Stimulated activated CD4-positive, alpha-beta T cell treated with anti-CD3 and anti-CD28 coated beads, Interleukin-4, amount 100 ng/mL, for 24 hours (primary cell): ENCODE data around the gene APOM.

Experiments used
- DNase-seq: peaks from one replicate; pipeline ENCODE4 v3.0.0-alpha.2; 2020

The APOM gene

GRCh38 chr6:31655349-31656237 lies at the start of gene APOM:
TSS of gene APOM (plus strand) at chr6:31655894. CDS start at chr6:31655967, 73 bp downstream.
- DNase-seq: no peak

DNA sequence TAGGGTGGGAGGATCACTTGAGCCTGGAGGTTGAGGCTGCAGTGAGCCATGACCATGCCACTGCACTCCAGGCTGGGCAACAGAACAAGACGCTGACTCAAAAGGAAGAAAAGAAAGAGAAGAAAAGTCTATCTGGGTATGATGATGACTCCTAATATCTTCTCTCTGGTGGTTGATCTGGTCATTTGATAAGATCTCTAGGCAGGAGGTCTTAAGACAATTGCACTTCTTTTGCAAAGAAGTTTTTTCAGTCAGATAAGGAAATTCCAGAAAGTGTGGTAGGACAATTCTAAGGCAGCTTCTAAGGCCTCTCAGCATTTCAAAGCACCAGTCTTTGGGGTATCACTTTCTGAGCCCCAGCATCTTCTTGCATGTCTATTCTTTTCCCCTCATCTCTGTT lies 48.4 kb upstream of the APOM start:
- no peak for DNase-seq

GRCh38 chr6:31609519-31610406 lies 45.9 kb upstream of the APOM start:
- no peak for DNase-seq

- no peak for DNase-seq
Measured at GRCh38 chr6:31610968-31611367, 44.7 kb upstream of the APOM start.

DNA sequence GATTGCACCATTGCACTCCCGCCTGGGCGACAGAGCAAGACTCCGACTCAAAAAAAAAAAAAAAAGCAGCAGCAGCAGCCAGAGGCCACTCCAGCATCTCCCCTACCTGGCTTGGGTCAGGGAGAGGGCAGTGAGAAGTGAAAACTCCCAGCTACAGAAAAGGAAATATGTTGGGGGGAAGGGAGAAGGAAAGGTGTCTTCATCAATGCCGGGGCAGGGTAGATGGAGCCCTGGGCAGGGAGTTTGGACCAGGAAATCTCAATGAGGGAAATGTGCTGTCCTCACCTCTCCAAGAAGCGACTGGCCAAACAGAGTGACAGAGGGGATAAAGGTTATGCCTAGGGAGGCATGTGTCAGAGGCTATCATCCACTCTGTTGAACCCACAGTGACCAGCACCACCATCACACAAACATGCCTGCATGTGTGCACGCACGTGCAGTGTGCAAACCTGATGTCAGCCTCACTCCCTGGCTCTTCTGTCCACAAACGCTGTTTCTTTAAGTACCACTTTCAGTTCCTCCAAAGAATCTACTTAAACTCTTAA lies 41.5 kb upstream of the APOM start:
- no peak for DNase-seq

GRCh38 chr6:31614684-31615578 lies 40.8 kb upstream of the APOM start, which contains the start of gene AIF1:
TSS of gene AIF1 (plus strand) at chr6:31615234. CDS start at chr6:31615330, 96 bp downstream.
- no peak for DNase-seq

DNA sequence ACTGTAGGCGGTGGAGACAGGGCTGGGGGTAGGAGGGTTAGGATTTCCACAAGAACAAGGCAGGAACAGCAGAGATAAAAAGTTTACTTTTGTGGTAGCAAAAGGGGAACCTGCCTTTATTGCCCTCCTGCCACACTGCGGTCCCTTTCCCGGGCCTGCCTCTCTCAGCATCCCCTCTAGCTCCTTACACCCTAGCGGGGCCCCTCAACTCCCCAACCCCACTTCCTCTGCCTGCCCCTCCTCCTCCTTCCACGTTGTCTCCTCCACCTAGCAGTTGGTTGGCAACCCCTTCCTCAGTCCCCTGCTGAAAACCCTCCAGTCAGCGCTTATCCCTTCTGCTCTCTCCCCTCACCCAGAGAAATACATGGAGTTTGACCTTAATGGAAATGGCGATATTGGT lies 39.9 kb upstream of the APOM start:
- no peak for DNase-seq

DNA sequence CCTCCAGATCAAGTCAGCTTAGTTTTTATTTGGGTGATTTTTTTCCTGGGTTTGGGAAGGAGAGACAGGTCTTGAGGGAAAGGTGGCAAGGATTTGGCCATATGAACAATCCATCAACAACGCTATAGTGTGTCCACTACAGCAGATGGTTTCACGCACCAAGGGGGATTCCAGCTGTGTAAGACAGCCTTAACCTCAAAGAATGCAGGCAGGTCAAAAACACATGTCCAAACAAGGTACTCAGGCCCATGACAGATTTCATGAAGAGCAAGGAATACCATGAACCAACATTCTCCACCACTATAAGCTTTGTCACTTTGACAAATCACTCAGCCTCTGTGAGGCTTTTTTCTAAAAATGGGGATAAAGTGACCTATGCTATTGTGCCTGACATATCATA lies 38.7 kb upstream of the APOM start:
- no peak for DNase-seq

GRCh38 chr6:31619805-31620585 lies 35.7 kb upstream of the APOM start:
- peak; percentile 98 for DNase-seq

DNA sequence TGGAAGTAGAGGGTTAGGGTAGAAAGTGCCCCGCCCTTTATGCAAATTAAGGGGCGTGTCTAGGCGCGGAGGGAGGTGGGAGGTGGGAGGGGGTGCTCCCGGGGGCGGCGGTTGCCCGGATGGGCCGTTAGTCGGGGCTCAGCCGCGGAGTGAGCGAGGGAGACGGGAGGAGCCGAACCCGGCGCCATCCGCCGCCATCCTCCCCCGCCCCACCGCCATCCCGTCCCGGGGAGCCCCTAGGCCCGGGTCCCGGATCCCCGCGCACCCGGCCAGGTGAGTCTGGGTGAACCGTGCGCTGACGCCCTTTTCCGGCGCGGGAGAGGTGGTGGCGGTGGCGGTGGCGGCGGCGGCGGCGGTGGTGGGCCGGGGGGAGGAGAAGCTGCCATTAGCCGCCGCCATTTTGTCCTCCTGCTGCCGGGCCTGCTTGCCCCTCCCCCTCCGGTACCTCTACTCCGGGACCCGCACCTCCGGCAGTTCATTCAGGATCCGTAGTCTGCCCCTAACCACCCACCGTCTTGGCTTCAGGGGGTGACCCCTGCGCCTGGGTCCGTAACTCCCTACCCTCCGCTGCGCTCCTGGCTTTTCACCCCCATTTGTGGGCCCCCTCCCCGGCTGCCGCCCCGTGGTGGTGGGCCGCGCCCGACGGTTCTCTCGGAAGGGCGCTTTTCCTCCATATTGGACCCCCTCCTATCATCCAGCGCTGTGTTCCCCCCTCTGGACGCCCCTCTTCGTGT lies 34.9 kb upstream of the APOM start, which contains the start of gene PRRC2A:
Gene PRRC2A (plus strand): TSS at position 130 of the 734 bp plus-strand sequence. CDS start 2,075 bp downstream, outside the sequence.
- peak; percentile 96 for DNase-seq

GRCh38 chr6:31621320-31621939 lies 34.3 kb upstream of the APOM start:
- no peak for DNase-seq

- DNase-seq: no peak
Measured at GRCh38 chr6:31621991-31622390, 33.7 kb upstream of the APOM start.

GRCh38 chr6:31622684-31623091 lies 33.0 kb upstream of the APOM start:
- no peak for DNase-seq

DNA sequence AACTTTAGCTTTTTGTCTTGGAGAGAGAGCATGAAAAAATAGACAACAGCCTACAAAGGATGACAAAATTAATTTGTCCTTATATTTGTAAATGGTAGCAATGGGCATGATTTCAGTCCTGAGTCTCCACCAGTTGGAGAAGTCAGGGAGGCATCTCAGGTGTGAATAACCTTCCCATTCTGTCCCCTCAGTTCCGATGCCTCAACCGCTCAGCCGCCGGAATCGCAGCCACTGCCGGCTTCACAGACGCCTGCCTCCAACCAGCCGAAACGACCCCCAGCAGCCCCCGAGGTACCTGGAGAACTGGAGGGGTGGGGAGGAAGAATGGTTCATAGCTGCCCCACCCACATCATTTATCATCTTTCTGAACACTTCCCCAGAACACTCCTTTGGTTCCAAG lies 31.6 kb upstream of the APOM start:
- DNase-seq: no peak

DNA sequence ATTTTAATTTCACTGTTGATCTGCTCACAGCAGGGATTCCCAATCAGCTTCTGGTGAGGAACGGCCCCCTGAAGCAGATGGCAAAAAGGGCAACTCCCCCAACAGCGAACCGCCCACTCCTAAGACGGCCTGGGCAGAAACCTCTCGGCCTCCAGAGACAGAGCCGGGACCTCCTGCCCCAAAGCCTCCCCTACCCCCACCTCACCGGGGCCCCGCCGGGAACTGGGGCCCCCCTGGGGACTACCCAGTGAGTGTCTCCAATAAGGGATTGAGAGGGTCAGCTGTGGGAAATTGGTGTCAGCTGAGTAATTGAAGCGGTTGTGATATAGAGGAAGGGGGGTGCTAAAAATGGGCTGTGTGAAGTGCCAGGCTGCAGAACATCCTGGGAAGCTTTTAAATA lies 28.7 kb upstream of the APOM start:
- no peak for DNase-seq

DNA sequence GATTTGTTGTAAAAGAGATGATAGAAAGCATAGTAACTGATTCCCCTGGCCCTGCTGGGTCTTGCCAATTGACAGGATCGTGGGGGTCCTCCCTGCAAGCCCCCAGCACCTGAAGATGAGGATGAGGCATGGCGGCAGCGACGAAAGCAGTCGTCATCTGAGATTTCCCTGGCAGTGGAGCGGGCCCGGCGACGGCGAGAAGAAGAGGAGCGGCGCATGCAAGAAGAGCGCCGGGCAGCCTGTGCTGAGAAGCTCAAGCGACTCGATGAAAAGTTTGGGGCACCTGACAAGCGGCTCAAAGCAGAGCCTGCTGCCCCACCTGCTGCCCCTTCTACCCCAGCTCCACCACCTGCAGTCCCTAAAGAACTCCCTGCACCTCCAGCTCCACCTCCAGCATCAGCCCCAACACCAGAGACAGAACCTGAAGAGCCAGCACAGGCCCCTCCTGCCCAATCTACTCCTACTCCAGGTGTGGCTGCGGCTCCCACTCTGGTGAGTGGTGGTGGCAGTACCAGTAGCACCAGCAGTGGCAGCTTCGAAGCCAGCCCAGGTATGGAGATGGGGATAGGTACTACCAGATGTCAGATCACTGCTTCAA lies 27.9 kb upstream of the APOM start:
- no peak for DNase-seq

- DNase-seq: no peak
Measured at GRCh38 chr6:31629014-31629413, 26.7 kb upstream of the APOM start.

GRCh38 chr6:31630177-31630934 lies 25.3 kb upstream of the APOM start:
- no peak for DNase-seq

DNA sequence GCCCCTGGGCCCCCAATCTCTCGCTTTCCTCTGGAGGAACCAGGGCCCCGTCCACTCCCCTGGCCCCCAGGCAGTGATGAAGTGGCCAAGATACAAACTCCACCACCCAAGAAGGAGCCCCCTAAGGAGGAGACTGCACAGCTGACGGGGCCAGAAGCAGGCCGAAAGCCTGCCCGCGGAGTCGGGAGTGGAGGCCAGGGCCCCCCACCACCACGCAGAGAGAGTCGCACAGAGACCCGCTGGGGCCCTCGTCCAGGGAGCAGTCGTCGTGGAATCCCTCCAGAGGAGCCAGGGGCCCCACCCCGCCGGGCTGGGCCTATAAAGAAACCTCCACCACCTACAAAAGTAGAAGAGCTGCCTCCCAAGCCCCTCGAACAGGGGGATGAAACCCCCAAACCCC lies 24.5 kb upstream of the APOM start:
- no peak for DNase-seq
